HepG2 (cell line): ENCODE measurements around the gene C20orf144. TPM values are rescaled to one million over a fixed set of nuclear protein-coding genes. Genes with fewer than 3 reads are reported as not detected.

Experiments used
- ATAC-seq: fragments of 200-7000 bp; cut with Tn5 transposase; 3 replicates; pipeline ENCODE4 v1.9.1; 2020; ENCODE audit warnings: mild to moderate bottlenecking, moderate library complexity
- BruUV-seq: library from RNA; stranded (reverse); fragments of 400-500 nt; replicated peaks from 2 replicates; lab custom pipeline; 2021; lab: Mats Ljungman, UMichigan
- CTCF ChIA-PET: fragments of 300-600 bp; formaldehyde crosslinking; extraction: SDS; loops from one replicate; lab custom pipeline; 2021; ENCODE audit warnings: low total read pairs, inconsistent platforms, low intra/inter-chr PET ratio; lab: Yijun Ruan, JAX
- POLR2A ChIA-PET: fragments of 350-600 bp; sonication (Branson Sonifier 250); formaldehyde crosslinking; loops from one replicate; lab custom pipeline; 2020; ENCODE audit warnings: antibody characterized with exemption, inconsistent platforms; lab: Yijun Ruan, JAX
- DNase-seq: peaks from one replicate; pipeline ENCODE4 v3.0.0-alpha.2; 2015; ENCODE audit warnings: low spot score
- FAIRE-seq: peaks from 3 replicates; lab custom pipeline; 2011; peaks lifted over from hg19 to GRCh38; lab: Jason Lieb, UNC
- H2AFZ ChIP-seq: one replicate; pipeline ENCODE4 v1.6.1; 2011; ENCODE audit warnings: low read length, inconsistent platforms
- H3K27ac ChIP-seq: fragments of 300-600 bp; 3 replicates; pipeline ENCODE4 v1.8.0; 2011; ENCODE audit warnings: mixed run types, mild to moderate bottlenecking, mixed read lengths, low read length, inconsistent platforms; ENCODE audit not compliant: insufficient read depth; ENCODE audit errors: extremely low read length
- H3K27me3 ChIP-seq, 2 experiments: fragments of 200-600 bp in 1 of 2; 2 replicates in 1 of 2; 3 replicates in 1 of 2; pipeline versions ENCODE4 v1.6.0 to v1.8.0; 2011; ENCODE audit warnings: low read length in 2 of 2, mild to moderate bottlenecking in 2 of 2, moderate library complexity in 2 of 2, inconsistent platforms in 1 of 2; ENCODE audit not compliant: insufficient read depth in 2 of 2, control insufficient read depth in 1 of 2
- H3K36me3 ChIP-seq, 2 experiments: fragments of 200-600 bp in 1 of 2; replicated peaks in 1 of 2; 2 replicates in 1 of 2; 3 replicates in 1 of 2; pipeline versions ENCODE4 v1.5.1 to v1.8.0; 2011; ENCODE audit warnings: low read length in 2 of 2, inconsistent platforms in 1 of 2; ENCODE audit not compliant: insufficient read depth in 2 of 2, control insufficient read depth in 1 of 2
- H3K4me1 ChIP-seq: 2 replicates; pipeline ENCODE4 v1.5.1; 2012; ENCODE audit warnings: low read length, inconsistent platforms; ENCODE audit not compliant: insufficient read depth
- H3K4me2 ChIP-seq: 2 replicates; pipeline ENCODE4 v1.6.0; 2011; ENCODE audit warnings: low read depth, low read length, inconsistent platforms
- H3K4me3 ChIP-seq, 3 experiments: fragments of 200-600 bp in 1 of 3; sonication (generic), shearing (Covaris generic) in 1 of 3; replicated peaks in 1 of 3; 2 replicates each; pipeline ENCODE4 v1.5.1; 2011 to 2016; ENCODE audit warnings: low read length in 3 of 3, inconsistent platforms in 2 of 3, low read depth in 2 of 3, mild to moderate bottlenecking in 2 of 3, control low read depth in 1 of 3, mixed read lengths in 1 of 3; ENCODE audit not compliant: insufficient read depth in 1 of 3
- H3K79me2 ChIP-seq: one replicate; pipeline ENCODE4 v1.6.1; 2011; ENCODE audit warnings: low read length, inconsistent platforms; ENCODE audit not compliant: insufficient read depth
- H3K9ac ChIP-seq: 2 replicates; pipeline ENCODE4 v1.6.0; 2011; ENCODE audit warnings: mild to moderate bottlenecking, low read depth, low read length, inconsistent platforms; ENCODE audit not compliant: insufficient read depth
- H3K9me3 ChIP-seq: 2 replicates; pipeline ENCODE4 v1.5.1; 2012; ENCODE audit warnings: mild to moderate bottlenecking, low read length
- H4K20me1 ChIP-seq: 2 replicates; pipeline ENCODE4 v1.6.0; 2011; ENCODE audit warnings: inconsistent platforms, mild to moderate bottlenecking, low read length, moderate library complexity; ENCODE audit not compliant: insufficient read depth
- FOXC1 ChIP-seq: sonication (generic); formaldehyde crosslinking; IDR thresholded peaks from 2 replicates; pipeline ENCODE4 v1.8.0; 2022; ENCODE audit warnings: mild to moderate bottlenecking, missing genetic modification reagents, borderline replicate concordance
- HMGA1 ChIP-seq: sonication (generic); formaldehyde crosslinking; conservative IDR thresholded peaks from 2 replicates; pipeline ENCODE4 v1.4.0; 2020; ENCODE audit warnings: missing genetic modification reagents
- JUN ChIP-seq: sonication (generic); formaldehyde crosslinking; IDR thresholded peaks from 2 replicates; pipeline ENCODE4 v1.4.0; 2020; ENCODE audit warnings: mild to moderate bottlenecking, missing genetic modification reagents
- NPAS2 ChIP-seq: sonication (generic); formaldehyde crosslinking; IDR thresholded peaks from 2 replicates; pipeline ENCODE4 v1.8.0; 2022; ENCODE audit warnings: mild to moderate bottlenecking, missing genetic modification reagents, borderline replicate concordance
- PHB2 ChIP-seq: fragments of 450-650 bp; IDR thresholded peaks from 2 replicates; pipeline ENCODE4 v1.6.1; 2018; ENCODE audit not compliant: partially characterized antibody
- SIX4 ChIP-seq: sonication (generic); formaldehyde crosslinking; IDR thresholded peaks from 2 replicates; pipeline ENCODE4 v1.4.0; 2020; ENCODE audit warnings: missing genetic modification reagents
- SPEN ChIP-seq: sonication (generic); formaldehyde crosslinking; IDR thresholded peaks from 2 replicates; pipeline ENCODE4 v1.5.1; 2020; ENCODE audit warnings: low read depth, mild to moderate bottlenecking, missing genetic modification reagents
- SRSF4 ChIP-seq: fragments of 200-400 bp; formaldehyde crosslinking; IDR thresholded peaks from one replicate; pipeline ENCODE4 v1.6.1; 2018; ENCODE audit warnings: mild to moderate bottlenecking, low read depth, low read length, moderate library complexity; ENCODE audit not compliant: poor library complexity, severe bottlenecking
- TCF12 ChIP-seq, 2 experiments: fragments of 450-650 bp in 1 of 2; sonication (generic) in 1 of 2; formaldehyde crosslinking in 1 of 2; IDR thresholded peaks; 2 replicates each; pipeline versions ENCODE4 v1.6.1 to v1.8.0; 2017 to 2022; ENCODE audit warnings: antibody characterized with exemption in 1 of 2, mild to moderate bottlenecking in 1 of 2, missing genetic modification reagents in 1 of 2, moderate library complexity in 1 of 2
- YEATS4 ChIP-seq: sonication (generic); formaldehyde crosslinking; IDR thresholded peaks from 2 replicates; pipeline ENCODE4 v1.4.0; 2020; ENCODE audit warnings: missing genetic modification reagents, borderline replicate concordance
- ZFP90 ChIP-seq: sonication (generic); formaldehyde crosslinking; IDR thresholded peaks from 2 replicates; pipeline ENCODE4 v1.8.0; 2022; ENCODE audit warnings: missing genetic modification reagents, mild to moderate bottlenecking, inconsistent platforms, borderline replicate concordance
- ZNF101 ChIP-seq: sonication (generic); formaldehyde crosslinking; IDR thresholded peaks from 2 replicates; pipeline ENCODE4 v1.4.0; 2020; ENCODE audit warnings: mild to moderate bottlenecking, low read depth, missing genetic modification reagents, borderline replicate concordance
- ZNF589 ChIP-seq: sonication (generic); formaldehyde crosslinking; conservative IDR thresholded peaks from 2 replicates; pipeline ENCODE4 v1.8.0; 2022; ENCODE audit warnings: mild to moderate bottlenecking, moderate library complexity, missing genetic modification reagents
- ZNF652 ChIP-seq: IDR thresholded peaks from 2 replicates; pipeline ENCODE4 v1.6.1; 2016; ENCODE audit warnings: low read depth, borderline replicate concordance
- WGBS: methylation state at CpG from one replicate; pipeline ENCODE4 v1.1.6; 2017; ENCODE audit warnings: low lambda C conversion rate; 5-methylcytosine and 5-hydroxymethylcytosine counted together
- in situ Hi-C: cut with HindIII; loops from 2 replicates; pipeline ENCODE4 v1.10.0; 2017; ENCODE audit warnings: low pct_unique_long_range_greater_than_20kb; ENCODE audit not compliant: extremely low pct_ligation_motif_present
- intact Hi-C: fragments of 100-400 bp; cut with micrococcal nuclease; formaldehyde crosslinking; loops from one replicate; pipeline ENCODE4 v1.10.0; 2022; ENCODE audit not compliant: unreplicated experiment
- polyA plus RNA-seq, 8 experiments: library from polyadenylated mRNA; depleted of rRNA in 3 of 8; stranded (reverse) in 7 of 8; unstranded in 1 of 8; fragments of >200 nt; fragmentation: Illumina TruSeq in 4 of 8; extraction: Trizol in 4 of 8; gene quantifications; 2 replicates each; pipeline versions ENCODE4 v1.2.1 to v1.2.3, GENCODE V29; 2011 to 2016; ENCODE audit warnings: low read depth in 4 of 8, missing spikeins in 1 of 8, mixed read lengths in 1 of 8; ENCODE audit not compliant: insufficient read depth in 1 of 8
- total RNA-seq, 5 experiments: library from RNA; depleted of rRNA; stranded (reverse); fragments of >200 nt; fragmentation: Illumina TruSeq; extraction: Trizol; gene quantifications; 2 replicates each; pipeline ENCODE4 v1.2.3, GENCODE V29; 2016; ENCODE audit warnings: low read depth in 1 of 5
- TF ChIP-seq, protein P1 (sequence below): sonication (generic); formaldehyde crosslinking; IDR thresholded peaks from 2 replicates; pipeline ENCODE4 v1.4.0; 2020; ENCODE audit warnings: missing genetic modification reagents
- TF ChIP-seq, protein P2 (sequence below): sonication (generic); formaldehyde crosslinking; IDR thresholded peaks from 2 replicates; pipeline ENCODE4 v1.5.0; 2020; ENCODE audit warnings: mild to moderate bottlenecking, missing genetic modification reagents

Gene C20orf144
- total and polyA plus RNA-seq, 2 of the 13 experiments (the other 11 are each of a cell fraction or from before 2014, with no cell fraction given), result 0.09 to 0.16 TPM

DNA sequence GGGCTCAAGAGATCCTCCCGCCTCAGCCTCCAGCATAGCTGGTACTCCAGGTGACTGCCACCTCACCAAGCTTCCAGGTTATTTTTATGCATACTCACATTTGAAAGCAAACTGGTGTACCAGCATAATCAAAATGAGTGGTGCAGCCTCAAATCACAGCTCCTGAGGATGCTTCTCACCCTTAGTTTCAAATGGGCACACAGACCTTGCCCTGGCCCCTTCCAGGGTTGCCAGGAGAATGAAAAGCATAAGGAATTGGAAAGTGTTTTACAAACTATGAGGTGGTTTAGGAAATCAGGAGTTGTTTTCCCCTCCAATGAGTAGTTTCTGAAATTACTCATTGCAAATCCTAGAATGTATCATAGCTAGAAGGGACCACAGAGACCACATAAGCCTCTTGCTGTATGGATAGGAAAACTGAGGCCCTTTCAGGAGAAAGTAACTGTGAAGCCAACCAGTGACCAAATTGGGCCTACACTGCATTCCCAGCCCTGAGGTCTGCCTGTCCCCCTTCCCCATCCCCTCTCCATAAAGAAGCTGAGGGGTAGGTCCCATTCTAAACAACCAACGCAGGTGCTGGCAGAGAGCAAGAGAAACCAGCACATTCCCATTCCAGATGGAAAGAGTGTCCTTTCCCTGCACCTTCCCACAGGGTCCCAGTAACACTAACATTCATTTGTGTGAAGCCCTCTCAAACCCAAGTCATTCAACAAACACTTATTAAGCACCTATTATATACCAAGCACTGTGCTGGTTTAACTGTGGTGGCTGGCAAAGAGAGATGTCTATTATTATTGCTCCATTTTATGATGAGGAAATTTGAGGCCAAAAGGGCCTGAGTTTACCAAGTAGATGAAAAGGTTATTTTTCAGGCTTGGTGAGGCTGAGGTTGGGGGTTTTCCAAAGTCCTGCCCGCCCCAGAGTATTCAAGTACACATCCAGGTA, 26.1 kb downstream of the C20orf144 start (continued):
- TF ChIP-seq, protein P1, sequence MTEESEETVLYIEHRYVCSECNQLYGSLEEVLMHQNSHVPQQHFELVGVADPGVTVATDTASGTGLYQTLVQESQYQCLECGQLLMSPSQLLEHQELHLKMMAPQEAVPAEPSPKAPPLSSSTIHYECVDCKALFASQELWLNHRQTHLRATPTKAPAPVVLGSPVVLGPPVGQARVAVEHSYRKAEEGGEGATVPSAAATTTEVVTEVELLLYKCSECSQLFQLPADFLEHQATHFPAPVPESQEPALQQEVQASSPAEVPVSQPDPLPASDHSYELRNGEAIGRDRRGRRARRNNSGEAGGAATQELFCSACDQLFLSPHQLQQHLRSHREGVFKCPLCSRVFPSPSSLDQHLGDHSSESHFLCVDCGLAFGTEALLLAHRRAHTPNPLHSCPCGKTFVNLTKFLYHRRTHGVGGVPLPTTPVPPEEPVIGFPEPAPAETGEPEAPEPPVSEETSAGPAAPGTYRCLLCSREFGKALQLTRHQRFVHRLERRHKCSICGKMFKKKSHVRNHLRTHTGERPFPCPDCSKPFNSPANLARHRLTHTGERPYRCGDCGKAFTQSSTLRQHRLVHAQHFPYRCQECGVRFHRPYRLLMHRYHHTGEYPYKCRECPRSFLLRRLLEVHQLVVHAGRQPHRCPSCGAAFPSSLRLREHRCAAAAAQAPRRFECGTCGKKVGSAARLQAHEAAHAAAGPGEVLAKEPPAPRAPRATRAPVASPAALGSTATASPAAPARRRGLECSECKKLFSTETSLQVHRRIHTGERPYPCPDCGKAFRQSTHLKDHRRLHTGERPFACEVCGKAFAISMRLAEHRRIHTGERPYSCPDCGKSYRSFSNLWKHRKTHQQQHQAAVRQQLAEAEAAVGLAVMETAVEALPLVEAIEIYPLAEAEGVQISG (CRISPR knock-in tag), result 0 out of 2 replicates have a peak, but pooled peaks have one; percentile 10
- no peak for TF ChIP-seq SRSF4
- peak; percentile 17; the same call in 1 of the 2 replicates for TF ChIP-seq JUN

DNA sequence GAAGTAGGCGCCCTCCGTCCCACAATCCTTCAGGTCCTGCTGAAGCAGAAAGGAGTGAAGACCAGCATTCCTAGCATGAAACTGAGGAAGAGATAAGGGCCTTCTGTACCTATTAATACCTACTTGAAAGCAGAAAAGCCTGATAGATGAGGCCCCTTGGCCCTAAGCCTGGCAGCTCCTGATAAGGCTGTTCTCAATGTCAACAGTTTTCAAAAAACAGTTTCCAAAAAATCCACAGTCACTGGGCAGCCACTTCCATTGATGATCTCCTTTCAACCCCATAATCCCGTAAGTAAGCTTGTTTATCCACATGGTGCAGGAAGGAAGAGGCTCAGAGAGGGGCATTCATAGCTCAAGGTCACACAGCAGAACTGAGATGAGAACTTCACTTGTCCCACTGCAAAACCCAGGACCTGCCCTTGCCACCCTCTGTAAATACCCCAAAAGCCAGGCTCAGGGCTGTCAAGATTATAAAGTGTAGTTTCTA, 26.9 kb downstream of the C20orf144 start:
- BruUV-seq, result no TSS peak
- Histone ChIP-seq H3K4me3 (peak overlapping the region in 1 of 3 experiments; percentile 1; a peak in 1 of 6 replicates), H3K27ac (no peak overlapping the region), H3K4me2 (peak overlapping the region; percentile 47), H3K79me2 (peaks cover 15% of the 10 kb centered on the region), H2AFZ (no peak overlapping the region), H3K9ac (peak overlapping the region; percentile 12; the same call in 1 of the 2 replicates), H3K9me3 (no peaks in the 10 kb centered on the region), H3K36me3 (no peaks in the 10 kb centered on the region), H3K4me1 (peaks cover 79% of the 10 kb centered on the region), H3K27me3 (no peaks in the 10 kb centered on the region), H4K20me1 (no peaks in the 10 kb centered on the region)
- CTCF ChIA-PET, result no interaction called here
- intact Hi-C loops (loop anchor here (5.0 kb wide), 1 partner anchor 123 kb away; the partner anchor contains the start of gene CHMP4B), in situ Hi-C loops (no loop called here)
- no peak for FAIRE-seq
- WGBS, result 2% methylated on average over 3 of the region's 3 CpGs
- ATAC-seq, result no peak
- POLR2A ChIA-PET, result interaction anchor here (1.2 kb wide), 1 partner anchor 423 kb away, joined by 4 read pairs; the partner anchor contains the start of gene EIF2S2
- peak; percentile 75 for DNase-seq
- no peak for TF ChIP-seq TCF12 (IDR thresholded peaks at IDR 0.05)
- TF ChIP-seq TCF12 (CRISPR knock-in tag; IDR thresholded peaks at IDR 0.05), result no peak
- no peak for TF ChIP-seq ZFP90
- no peak for TF ChIP-seq FOXC1
- peak; percentile 40; the same call in 1 of the 2 replicates for TF ChIP-seq SIX4 (CRISPR knock-in tag)
- no peak for TF ChIP-seq ZNF101 (CRISPR knock-in tag)
- TF ChIP-seq NPAS2 (CRISPR knock-in tag), result no peak
- TF ChIP-seq SPEN (CRISPR knock-in tag), result no peak
- no peak for TF ChIP-seq ZNF589
- no peak for TF ChIP-seq ZNF652 (CRISPR knock-in tag)
- no peak for TF ChIP-seq YEATS4
- TF ChIP-seq, protein P2, sequence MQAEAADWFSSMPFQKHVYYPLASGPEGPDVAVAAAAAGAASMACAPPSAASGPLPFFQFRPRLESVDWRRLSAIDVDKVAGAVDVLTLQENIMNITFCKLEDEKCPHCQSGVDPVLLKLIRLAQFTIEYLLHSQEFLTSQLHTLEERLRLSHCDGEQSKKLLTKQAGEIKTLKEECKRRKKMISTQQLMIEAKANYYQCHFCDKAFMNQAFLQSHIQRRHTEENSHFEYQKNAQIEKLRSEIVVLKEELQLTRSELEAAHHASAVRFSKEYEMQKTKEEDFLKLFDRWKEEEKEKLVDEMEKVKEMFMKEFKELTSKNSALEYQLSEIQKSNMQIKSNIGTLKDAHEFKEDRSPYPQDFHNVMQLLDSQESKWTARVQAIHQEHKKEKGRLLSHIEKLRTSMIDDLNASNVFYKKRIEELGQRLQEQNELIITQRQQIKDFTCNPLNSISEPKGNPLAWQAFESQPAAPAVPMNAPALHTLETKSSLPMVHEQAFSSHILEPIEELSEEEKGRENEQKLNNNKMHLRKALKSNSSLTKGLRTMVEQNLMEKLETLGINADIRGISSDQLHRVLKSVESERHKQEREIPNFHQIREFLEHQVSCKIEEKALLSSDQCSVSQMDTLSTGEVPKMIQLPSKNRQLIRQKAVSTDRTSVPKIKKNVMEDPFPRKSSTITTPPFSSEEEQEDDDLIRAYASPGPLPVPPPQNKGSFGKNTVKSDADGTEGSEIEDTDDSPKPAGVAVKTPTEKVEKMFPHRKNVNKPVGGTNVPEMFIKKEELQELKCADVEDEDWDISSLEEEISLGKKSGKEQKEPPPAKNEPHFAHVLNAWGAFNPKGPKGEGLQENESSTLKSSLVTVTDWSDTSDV (CRISPR knock-in tag), result no peak
- no peak for TF ChIP-seq PHB2
- TF ChIP-seq HMGA1 (CRISPR knock-in tag), result no peak
